Kidney (tissue), 14 donors: ENCODE results near the gene LRRC2. TPM values are rescaled to one million over a fixed set of nuclear protein-coding genes. Genes with fewer than 3 reads are reported as not detected.

Source experiments
- DNase-seq, 5 donors: peaks; one replicate each; pipeline ENCODE4 v3.0.0-alpha.2; 2013 to 2020
- FAIRE-seq: peaks from 2 replicates; lab custom pipeline; 2012; peaks lifted over from hg19 to GRCh38; lab: Jason Lieb, UNC
- H3K27ac ChIP-seq, 2 donors: one replicate each; pipeline ENCODE4 v1.7.0; 2013; ENCODE audit warnings: low read depth in 2 of 2, low read length in 2 of 2, inconsistent platforms in 1 of 2
- H3K27me3 ChIP-seq: one replicate; pipeline ENCODE4 v1.7.1; 2013; ENCODE audit warnings: low read length, inconsistent platforms; ENCODE audit not compliant: control insufficient read depth, insufficient read depth
- H3K36me3 ChIP-seq, 3 donors: one replicate each; pipeline versions ENCODE4 v1.7.0 to v1.7.1; 2013; ENCODE audit warnings: low read length in 3 of 3, control low read depth in 1 of 3, inconsistent platforms in 1 of 3; ENCODE audit not compliant: insufficient read depth in 3 of 3, control insufficient read depth in 2 of 3
- H3K4me1 ChIP-seq, 3 donors: one replicate each; pipeline versions ENCODE4 v1.7.0 to v1.7.1; 2013; ENCODE audit warnings: low read length in 3 of 3, inconsistent platforms in 1 of 3, low read depth in 1 of 3; ENCODE audit not compliant: control insufficient read depth in 2 of 3, insufficient read depth in 2 of 3
- H3K4me3 ChIP-seq, 3 donors: one replicate each; pipeline versions ENCODE4 v1.7.0 to v1.8.1; 2013; ENCODE audit warnings: low read length in 3 of 3, control low read depth in 1 of 3, inconsistent platforms in 1 of 3
- H3K9ac ChIP-seq, 3 donors: one replicate each; pipeline versions ENCODE4 v1.7.0 to v1.7.1; 2013; ENCODE audit warnings: low read length in 3 of 3, control low read depth in 1 of 3, inconsistent platforms in 1 of 3
- H3K9me3 ChIP-seq, 3 donors: one replicate each; pipeline versions ENCODE4 v1.7.0 to v1.7.1; 2013; ENCODE audit warnings: low read length in 3 of 3, control low read depth in 1 of 3, inconsistent platforms in 1 of 3; ENCODE audit not compliant: control insufficient read depth in 2 of 3, insufficient read depth in 1 of 3
- intact Hi-C: fragments of 100-400 bp; cut with DNase I; formaldehyde crosslinking; loops from one replicate; pipeline ENCODE4 v1.11.1; 2022
- polyA plus RNA-seq: library from polyadenylated mRNA; stranded (reverse); fragments of 350-450 nt; fragmentation: Illumina TruSeq; extraction: RNeasy Lipid Tissue Mini Kit (QIAGEN cat#74804); gene quantifications from one replicate; pipeline ENCODE4 v1.2.3, GENCODE V29; 2014; ENCODE audit warnings: low read depth, low replicate concordance; ENCODE audit not compliant: insufficient read depth
- total RNA-seq: library from RNA; stranded (reverse); fragmentation: NEBNext Ultra II Directional; extraction: Animal tissue kit (Norgen Biotek cat#: 25700); gene quantifications from one replicate; pipeline ENCODE4 v1.2.1, GENCODE V29; 2021
- TF ChIP-seq, protein P1 (sequence below): IDR thresholded peaks from 3 replicates; pipeline ENCODE4 v1.5.1; 2012; ENCODE audit warnings: mild to moderate bottlenecking, moderate library complexity, borderline replicate concordance; ENCODE audit not compliant: insufficient read depth; ENCODE audit errors: extremely low read depth
- donor health status: control.
- donor health status: control.
- donor health status: control.
- donor health status: control.
- donor health status: control.
- donor health status: DM: yes; HTN: yes; CAD: no.
- donor health status: Normal renal cell carcinoma (clear cell type).

Gene LRRC2
- total and polyA plus RNA-seq, 2 donors from 2014 or later: 3.4 to 7.5 TPM

DNA sequence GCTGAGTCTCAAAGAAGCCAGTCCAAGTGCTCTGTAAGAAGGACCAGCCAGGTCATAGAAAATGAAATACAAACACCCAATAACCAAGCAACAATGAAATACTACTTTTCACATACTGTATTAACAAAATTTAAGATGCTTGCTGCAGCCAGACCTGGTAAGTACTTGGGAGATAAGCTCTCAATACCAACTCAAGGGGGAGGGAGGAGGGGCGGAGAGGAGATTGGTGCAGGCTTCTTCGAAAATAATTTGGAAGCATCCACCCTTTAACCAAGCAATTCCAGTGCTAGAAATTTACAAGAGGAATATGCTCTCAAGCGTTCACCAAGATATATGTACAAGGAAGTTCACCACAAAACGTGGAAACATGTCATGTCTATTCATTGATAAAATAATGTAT lies 7.6 kb upstream of the LRRC2 start:
- Histone ChIP-seq H3K27ac (no peak overlapping the region), H3K36me3 (no peaks in the 10 kb centered on the region), H3K9me3 (peaks cover 0 to 3% (median 0%) of the 10 kb centered on the region in 3 donors), H3K4me1 (peaks cover 0 to 6% (median 0%) of the 10 kb centered on the region in 3 donors), H3K9ac (no peak overlapping the region), H3K27me3 (peaks cover 2% of the 10 kb centered on the region), H3K4me3 (no peak overlapping the region)
- intact Hi-C loops: no loop called here
- DNase-seq: no peak
- TF ChIP-seq, protein P1, sequence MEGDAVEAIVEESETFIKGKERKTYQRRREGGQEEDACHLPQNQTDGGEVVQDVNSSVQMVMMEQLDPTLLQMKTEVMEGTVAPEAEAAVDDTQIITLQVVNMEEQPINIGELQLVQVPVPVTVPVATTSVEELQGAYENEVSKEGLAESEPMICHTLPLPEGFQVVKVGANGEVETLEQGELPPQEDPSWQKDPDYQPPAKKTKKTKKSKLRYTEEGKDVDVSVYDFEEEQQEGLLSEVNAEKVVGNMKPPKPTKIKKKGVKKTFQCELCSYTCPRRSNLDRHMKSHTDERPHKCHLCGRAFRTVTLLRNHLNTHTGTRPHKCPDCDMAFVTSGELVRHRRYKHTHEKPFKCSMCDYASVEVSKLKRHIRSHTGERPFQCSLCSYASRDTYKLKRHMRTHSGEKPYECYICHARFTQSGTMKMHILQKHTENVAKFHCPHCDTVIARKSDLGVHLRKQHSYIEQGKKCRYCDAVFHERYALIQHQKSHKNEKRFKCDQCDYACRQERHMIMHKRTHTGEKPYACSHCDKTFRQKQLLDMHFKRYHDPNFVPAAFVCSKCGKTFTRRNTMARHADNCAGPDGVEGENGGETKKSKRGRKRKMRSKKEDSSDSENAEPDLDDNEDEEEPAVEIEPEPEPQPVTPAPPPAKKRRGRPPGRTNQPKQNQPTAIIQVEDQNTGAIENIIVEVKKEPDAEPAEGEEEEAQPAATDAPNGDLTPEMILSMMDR: no peak
- FAIRE-seq: no peak

DNA sequence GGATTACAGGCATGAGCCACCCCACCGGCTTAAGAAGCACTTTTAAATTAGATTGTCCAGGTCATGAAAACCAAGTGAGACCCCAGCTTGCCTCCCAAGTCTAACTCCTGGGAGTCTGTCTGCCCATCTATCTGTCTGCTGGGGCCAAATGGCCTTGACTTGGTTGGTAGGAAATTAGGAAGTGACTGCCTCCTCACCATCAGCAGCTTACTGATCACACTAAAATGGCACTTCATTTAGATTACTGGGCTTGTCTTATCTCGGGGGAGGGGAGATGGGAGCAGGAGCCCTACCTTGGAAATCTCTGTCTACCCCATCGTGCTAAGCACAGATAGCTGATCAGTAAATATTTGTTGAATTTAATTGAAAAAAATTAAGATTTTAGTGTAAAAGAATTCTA lies 5.6 kb upstream of the LRRC2 start:
- Histone ChIP-seq H3K9me3 (peaks cover 0 to 3% (median 0%) of the 10 kb centered on the region in 3 donors), H3K4me1 (peaks cover 0 to 6% (median 0%) of the 10 kb centered on the region in 3 donors), H3K4me3 (no peak overlapping the region), H3K27me3 (no peaks in the 10 kb centered on the region), H3K27ac (no peak overlapping the region), H3K9ac (no peak overlapping the region), H3K36me3 (no peaks in the 10 kb centered on the region)
- TF ChIP-seq, protein P1: no peak
- intact Hi-C loops: no loop called here
- FAIRE-seq (no peak), DNase-seq (no peak)

DNA sequence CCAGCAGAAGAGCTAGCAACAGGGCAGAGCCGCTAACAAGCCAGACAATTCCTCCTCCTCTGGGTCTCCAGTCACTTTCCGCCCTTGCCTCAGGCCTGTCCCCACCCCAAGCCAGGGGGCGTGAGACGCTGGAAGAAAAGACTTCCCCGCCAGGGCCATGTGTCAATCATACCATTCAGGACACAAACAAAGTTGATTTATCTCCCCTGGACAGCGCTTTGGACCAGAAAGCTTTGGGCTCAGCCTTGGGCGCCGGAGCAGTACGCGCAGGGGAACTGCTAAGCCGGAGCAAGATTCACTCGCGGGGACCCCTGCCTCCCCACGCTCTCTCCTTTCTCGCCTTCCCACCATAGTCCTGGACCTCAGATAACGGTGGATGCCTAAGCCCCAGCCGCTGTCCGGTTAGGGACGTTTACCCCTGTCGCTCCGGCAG lies 479 bp downstream of the LRRC2 start:
- Histone ChIP-seq H3K9me3 (peaks cover 0 to 3% (median 0%) of the 10 kb centered on the region in 3 donors), H3K27ac (peak overlapping the region; percentile 22 to 52), H3K4me3 (peak overlapping the region; percentile 30 to 73 (median 65)), H3K4me1 (peaks cover 0 to 4% (median 2%) of the 10 kb centered on the region in 3 donors), H3K36me3 (no peaks in the 10 kb centered on the region), H3K27me3 (no peaks in the 10 kb centered on the region), H3K9ac (peak overlapping the region in 2 of 3 donors; percentile 12 to 23)
- TF ChIP-seq, protein P1: no peak
- DNase-seq (peak in 3 of 5 donors; percentile 21 to 70 (median 43)), FAIRE-seq (no peak)
- intact Hi-C loops: no loop called here

DNA sequence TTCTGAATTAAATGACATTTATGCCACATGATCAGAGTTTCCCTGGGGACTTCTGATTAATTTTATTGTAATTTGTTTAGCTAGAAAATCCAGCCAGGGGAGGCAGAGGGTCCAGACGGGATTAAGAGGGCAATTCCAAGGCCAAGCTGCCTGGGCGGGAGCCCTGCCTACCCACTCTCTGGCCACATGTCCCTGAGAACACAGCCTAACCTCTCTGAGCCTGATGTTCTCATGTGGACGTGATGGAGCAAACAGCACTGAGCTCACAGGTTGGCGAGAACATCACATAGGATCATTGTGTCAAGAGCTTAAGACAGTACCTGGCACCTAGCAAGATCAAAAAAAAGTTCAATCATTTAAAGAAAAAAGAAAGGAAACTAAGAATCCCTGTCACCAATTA lies 1.0 kb downstream of the LRRC2 start:
- TF ChIP-seq, protein P1: no peak
- H3K27me3 ChIP-seq: no peaks in the 10 kb centered on the region
- H3K4me3 ChIP-seq: peak overlapping the region in 1 of 3 donors; percentile 65
- FAIRE-seq: no peak
- DNase-seq: no peak
- peak overlapping the region in 1 of 2 donors; percentile 22 for H3K27ac ChIP-seq
- H3K4me1 ChIP-seq: peaks cover 0 to 4% (median 2%) of the 10 kb centered on the region in 3 donors
- intact Hi-C loops: no loop called here
- H3K36me3 ChIP-seq: no peaks in the 10 kb centered on the region
- peaks cover 0 to 3% (median 0%) of the 10 kb centered on the region in 3 donors for H3K9me3 ChIP-seq
- H3K9ac ChIP-seq: peak overlapping the region in 1 of 3 donors; percentile 19
